Stimulated activated CD4-positive, alpha-beta T cell treated with anti-CD3 and anti-CD28 coated beads, Interleukin-12 subunit alpha, Interleukin-12 subunit beta, amount 100 ng/mL, for 4 hours (primary cell): ENCODE results near the gene APC.
"Not testable (repeated sequence)": the region's sequence is repeated elsewhere in the genome, so short reads cannot be mapped to it uniquely, and the experiment has no call there.

Source experiments
- DNase-seq: peaks from one replicate; pipeline ENCODE4 v3.0.0-alpha.2; 2020

Gene APC

DNA sequence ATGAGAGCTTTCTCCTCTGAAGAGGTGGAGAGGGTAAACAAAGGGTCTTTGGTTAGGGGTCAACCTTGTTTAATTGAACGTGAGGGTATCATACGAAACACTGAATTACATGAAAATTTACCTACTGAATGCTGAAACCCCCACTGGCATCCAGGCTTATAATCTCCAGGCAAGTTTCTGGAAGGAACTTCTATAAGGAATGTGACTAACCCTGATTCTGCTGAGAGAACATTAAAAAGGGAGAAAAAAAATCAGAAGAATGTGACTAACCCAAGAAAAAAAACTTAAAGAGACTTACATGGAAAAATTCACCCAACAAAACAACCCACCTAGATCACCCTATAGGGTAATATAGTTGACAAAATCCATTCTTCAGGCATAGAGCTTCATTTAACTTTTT is 55.5 kb downstream of the APC start:
- no peak for DNase-seq

DNA sequence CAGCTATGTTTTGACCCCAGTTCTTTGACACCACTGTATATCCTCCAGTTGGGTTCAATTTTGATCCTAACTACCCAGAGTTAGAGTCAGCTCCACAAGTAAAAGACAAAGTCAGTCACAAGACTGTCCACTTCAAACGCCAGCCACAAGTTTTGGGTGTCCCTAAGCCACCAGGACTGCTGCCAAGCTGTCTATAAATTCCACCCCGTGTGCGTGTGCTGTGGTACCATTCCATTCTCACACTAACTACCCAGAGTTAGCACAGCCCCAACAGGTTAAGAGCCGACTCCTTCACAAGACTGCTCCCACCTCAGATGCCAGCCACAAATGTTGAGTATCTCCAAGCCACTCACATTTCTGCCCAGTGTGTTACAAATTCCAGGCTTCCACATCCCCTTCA is 56.7 kb downstream of the APC start:
- no peak for DNase-seq

DNA sequence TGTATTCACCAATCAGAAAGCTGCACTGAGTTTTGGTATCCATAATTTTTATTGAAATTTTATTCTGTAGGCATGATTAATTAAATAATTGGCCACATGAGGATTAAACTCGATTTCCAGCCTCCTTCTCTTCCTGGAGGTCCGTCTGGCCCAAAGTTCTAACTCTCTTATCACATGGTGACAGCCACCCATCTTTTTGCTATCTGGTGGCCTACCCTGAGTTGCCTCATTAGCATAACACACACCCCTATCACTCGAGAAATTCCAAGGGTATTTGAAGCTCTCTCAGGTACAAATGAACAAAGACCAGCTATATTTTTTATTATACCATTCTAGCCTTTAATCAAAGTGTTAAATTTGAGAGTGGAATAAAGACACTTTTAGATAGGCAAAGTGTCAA is 57.7 kb downstream of the APC start:
- DNase-seq: no peak

DNA sequence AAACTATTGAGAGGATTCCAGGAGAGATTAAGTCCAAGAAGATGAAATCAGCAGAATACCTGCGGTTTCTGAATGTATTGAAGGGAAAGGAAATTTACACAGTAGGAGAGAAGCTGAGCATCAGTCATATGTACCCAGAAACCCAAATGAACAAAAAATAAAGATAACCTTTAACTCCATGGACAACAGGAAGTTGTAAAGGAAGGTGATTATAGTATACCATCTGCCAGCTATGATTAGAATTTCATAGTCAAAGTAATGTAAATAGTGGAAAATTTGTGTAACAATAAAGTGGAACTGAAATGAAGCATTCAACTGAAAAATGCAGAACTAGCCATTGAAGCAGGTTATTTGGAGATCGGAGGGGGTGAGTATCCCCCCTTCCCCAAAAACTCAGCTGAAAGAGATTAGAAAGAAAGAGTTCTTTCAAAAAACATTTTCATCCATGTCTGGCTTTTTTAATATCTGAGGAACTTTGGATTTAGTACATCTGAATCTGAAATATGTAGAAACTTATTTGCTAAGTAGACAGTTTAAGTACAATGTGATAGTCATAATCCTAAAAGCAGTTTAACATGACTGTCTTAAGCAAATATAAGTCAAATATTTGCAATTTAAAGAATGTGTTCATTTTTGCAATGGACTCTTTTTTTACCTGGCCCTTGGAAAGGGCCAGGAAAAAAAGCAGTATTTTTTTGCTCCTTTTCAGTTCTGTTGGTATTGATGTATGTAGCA is 58.4 kb downstream of the APC start:
- DNase-seq: no peak

DNA sequence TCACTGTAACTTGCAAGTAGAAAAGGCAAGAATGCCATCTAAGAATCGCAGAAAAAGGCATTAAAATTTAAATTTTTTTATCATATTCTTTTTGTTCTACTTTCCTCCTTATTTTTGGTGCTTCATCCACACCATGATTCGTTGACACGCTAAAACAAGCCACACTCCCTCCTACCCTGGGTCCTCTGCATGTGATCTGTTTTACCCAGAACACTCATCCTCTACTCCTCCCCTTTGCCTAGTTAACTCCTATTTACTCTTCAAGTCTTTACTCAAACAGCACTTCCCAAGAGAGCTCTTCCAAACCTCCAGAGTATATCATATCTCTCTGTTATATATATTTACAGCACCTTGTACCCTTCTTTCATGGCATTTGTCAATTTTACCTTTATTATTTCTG is 62.0 kb downstream of the APC start:
- no peak for DNase-seq

DNA sequence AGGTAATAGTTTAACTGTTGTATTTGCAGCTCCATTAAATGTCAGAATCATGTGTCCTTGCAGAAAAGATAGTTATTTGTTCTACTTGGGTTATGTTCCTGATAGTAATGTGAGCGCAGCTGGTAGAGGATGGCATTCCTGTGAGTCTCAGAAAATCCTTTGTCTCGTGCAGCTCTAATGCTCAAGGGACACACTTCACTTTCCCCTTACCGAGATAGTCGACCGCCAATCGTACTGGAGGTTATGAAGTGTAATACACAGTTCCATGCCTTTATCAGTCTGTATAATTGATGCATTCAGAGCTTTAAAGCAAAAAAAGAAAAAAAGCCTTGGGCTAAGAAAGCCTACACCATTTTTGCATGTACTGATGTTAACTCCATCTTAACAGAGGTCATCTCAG is 63.2 kb downstream of the APC start:
- DNase-seq: no peak

DNA sequence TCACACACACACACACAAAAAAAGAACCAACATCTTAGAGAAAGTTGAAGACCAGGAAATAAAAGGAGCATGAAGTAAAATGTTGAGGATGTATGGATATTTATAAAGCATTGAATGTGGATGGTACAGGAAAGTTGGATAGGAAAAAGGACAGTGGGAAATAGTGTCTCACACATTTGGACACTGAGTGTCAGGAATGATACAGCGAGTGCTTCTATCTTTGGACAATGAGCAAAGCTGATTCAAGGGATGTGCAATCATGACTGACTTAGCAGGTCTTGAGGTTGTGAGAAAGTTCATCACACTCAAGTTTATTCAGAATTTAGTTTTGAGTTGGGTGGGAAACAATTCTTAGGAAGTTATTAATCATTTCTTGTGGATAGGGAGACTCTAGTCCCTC is 73.3 kb downstream of the APC start:
- no peak for DNase-seq

DNA sequence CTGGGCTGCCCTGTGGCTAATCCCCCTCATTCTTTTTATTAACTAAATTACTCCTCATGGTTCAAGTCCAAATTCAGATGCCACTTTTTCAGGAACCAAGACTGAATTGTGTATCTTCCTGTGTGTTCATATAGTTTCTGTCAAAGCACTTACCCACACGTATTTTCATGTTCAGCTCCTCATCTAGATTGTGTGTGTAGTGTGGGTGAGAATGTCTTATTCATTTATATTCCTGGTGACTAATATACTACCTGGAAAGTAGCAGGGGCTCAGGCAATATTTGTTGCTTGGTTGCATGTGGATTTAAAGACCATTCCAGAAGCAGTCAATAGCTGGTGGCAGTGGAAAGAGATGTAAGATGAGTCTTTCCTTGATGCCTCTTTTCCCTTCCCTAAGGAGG is 74.9 kb downstream of the APC start:
- DNase-seq: no peak

DNA sequence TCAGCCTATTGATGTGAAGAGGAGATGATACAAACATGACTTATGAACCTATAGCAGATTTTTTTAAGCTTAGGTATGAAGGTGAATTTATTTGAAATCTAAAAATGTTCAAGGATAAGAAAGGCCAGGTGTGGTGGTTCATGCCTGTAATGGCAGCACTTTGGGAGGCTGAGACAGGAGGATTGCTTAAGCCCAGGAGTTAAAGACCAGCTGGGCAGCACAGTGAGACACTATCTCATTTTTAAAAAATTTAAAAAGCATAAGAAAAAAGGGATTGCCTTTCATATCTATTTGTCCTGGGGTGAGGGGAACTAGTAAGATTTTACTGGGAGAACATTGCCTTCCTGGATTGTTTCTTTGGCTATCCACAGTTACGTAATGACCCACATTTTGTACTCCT is 82.6 kb downstream of the APC start:
- DNase-seq: no peak

DNA sequence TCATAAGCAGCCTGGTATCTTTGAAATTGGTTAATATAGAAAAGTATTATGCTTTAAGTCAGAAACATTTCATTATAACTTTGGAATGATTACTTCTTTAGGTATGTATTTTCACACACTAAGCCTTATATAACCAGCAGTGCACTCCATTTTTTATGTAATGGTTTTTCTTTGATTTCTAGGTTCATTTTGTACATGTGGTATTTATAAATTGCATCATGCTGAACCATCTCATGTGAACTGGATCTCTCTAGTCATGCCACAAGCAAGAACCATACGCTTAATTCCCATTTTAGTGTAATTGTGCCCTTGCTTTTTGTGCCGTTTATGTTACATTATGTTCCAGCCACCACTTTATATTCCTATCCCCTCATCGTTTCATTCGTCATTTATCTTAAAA is 84.8 kb downstream of the APC start:
- no peak for DNase-seq

DNA sequence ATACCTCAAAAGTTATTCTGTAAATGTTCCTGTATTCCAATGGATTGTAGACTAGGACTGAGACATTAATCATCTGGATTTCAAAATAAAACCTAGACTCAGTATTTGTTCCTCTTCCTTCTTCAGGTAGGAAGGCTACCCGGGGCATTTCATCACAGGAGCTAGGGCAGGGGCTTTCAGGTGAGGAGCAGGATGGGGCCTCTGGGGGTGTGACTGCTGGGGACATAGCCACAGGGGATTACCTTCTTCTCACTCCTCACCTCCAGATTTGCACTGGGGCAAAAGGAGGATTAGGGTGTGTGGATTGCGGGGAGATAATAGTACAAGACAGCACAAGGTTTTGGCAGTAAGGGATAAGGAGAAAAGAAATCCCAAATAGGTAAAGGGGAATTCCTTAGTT is 85.5 kb downstream of the APC start:
- DNase-seq: no peak

DNA sequence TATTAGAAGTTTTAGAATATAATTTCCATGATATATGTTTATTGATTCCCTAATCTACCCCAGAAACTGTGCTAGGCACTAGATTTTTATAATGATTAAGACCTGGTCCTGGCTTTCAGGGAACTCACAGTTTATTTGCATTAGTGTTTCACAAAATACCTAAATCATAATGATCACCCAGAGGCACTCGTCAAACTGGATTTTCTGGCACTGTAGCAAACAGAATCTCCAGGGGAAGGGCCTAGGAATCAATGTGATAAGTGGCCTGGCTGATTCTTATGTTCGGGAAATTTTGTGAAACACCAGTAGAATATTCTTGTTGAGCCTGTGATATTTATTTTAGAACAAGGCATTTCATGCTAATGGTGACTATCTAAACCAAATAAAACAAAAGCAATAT is 86.0 kb downstream of the APC start:
- DNase-seq: no peak

DNA sequence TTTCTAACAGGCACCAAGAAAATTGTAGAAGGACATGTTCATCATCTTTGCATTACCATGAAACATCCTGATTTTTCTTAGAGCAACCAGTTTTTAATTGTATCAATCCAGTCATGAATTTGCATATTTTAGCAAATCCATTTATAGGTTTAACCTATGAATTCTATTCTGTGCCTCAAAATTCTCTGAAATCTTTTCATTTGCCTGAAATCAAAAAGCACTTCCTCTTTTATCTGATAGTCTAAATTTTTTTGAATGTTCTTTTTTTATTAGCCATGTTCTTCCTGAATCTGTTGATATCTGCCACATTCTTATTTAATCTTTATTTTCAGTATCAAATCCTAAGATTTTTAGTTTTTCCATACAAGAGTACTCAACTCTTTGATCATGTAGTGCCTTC is 86.5 kb downstream of the APC start:
- no peak for DNase-seq

DNA sequence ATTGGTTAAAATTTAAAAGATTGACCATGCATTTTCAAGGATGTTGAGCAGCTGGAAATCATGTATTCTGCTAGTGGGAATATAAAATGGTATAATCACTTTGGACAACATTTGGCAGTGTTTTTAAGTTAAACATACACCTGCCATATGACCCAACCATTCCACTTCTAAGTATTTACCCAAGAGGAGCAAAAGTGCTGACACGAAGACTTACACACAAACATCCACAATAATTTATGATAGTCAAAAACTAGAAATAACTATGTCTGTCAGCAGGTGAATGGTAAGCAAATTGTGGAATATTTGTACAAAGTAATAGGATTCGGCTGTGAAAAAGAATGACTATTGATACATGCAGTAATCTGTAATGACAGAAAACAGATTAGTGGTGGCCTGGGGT is 92.7 kb downstream of the APC start:
- no peak for DNase-seq

DNA sequence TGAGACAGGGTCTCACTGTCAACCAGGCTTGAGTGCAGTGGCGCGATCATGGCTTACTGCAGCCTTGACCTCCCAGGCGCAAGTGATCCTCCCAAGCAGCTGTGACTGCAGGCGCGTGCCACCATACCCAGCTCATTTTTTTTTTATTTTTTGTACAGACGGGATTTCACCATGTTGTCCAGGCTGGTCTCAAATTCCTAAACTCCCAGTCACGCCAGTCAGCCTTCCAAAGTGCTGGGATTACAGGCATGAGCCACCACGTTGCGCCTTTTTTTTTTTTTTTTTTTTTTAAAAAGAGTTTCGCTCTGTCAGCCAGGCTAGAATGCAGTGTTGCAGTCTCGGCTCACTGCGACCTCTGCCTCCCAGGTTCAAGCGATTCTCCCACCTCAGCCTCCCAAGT is 96.3 kb downstream of the APC start:
- no peak for DNase-seq

DNA sequence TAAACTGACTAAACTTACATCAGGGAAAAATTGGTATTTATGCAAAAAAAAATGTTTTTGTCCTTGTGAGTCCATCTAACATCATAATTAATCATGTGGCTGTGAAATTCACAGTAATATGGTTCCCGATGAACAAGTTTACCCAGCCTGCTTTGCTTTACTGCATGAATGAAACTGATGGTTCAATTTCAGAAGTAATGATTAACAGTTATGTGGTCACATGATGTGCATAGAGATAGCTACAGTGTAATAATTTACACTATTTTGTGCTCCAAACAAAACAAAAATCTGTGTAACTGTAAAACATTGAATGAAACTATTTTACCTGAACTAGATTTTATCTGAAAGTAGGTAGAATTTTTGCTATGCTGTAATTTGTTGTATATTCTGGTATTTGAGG is 106.8 kb downstream of the APC start:
- DNase-seq: no peak

DNA sequence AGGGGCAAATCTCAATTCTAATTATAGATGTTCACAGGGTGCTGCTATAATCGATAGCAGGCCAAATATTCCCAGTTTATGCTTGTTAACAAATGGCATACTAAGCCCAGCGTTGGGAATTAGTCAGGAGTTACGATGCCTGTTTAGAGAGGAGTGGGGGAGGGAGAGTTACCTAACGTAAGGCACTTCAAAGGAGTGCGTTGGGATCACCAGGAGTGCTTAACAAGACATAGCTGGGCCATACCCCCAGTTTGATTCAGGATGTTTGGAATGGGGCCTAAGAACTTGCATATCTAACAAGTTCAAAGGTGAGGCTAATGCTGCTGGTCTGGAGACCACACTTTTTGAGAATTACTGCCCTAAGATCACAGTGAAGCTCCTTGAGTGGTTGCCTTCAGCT is 108.9 kb downstream of the APC start:
- DNase-seq: no peak

DNA sequence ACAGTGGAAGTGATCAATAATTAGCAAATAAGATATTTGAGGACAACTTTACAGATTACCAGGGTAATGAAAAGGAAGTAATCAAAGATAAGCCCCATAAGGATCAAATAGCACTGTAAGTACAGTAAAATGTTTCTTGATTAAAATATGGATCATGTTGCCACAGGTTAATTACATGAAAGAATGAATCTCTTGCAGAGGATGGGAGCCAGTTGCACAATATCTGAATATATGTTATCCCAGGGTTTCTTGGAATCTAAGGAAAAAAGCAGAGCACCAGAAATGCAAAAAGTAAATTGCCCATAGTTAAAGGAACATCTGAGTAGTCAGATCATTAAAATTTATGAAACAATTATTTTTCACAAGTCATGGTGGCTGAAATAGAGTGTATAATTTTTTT is 109.6 kb downstream of the APC start:
- no peak for DNase-seq

DNA sequence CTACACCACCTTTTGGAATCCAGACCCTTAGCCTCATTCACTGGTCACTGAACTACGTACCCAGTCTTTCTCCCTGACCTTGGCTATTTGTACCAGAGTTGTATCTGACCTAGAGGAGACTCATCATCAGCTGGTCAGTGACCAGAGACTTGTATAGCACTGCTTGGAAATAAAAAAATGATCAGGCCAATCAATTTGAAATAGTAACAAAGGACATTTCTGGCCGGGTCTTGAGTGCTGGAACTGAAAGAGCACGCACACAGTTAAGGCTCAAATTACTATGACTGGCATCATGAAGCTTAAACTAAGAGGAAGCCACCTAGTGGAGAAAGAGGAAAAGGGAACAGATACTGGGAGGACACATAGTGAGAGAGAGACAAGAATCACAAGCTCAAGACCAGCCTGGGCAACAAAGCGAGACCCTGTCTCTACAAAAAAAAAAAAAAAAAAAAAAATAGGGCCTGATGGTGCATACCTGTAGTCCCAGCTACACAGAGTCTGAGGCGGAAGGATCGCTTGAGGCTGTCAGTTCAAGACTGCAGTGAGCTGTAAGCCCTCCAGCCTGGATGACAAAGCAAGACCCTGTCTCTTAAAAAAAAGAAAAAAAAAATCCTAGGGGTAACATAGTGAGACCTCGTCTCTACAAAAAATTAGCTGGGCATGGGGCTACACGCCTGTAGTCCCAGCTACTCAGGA is 110.6 kb downstream of the APC start:
- no peak for DNase-seq

DNA sequence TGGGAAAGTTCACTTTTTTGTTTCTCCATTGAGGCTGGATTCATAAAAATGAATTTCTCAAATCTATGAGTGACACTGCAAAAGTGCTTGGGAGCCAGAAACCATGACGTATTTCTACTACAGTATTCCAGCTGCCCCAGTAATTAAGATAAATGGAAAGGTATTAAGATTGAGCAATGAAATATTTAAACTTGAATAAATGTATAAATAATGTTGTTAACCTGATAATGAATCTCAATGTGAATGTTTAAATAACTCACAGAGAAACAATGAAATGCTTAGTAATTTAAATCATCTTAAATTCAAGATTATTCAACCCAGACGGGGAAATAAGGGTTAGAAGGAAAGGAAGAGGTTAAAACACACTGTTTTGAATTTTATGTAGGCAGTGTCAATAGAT is 112.2 kb downstream of the APC start:
- no peak for DNase-seq

DNA sequence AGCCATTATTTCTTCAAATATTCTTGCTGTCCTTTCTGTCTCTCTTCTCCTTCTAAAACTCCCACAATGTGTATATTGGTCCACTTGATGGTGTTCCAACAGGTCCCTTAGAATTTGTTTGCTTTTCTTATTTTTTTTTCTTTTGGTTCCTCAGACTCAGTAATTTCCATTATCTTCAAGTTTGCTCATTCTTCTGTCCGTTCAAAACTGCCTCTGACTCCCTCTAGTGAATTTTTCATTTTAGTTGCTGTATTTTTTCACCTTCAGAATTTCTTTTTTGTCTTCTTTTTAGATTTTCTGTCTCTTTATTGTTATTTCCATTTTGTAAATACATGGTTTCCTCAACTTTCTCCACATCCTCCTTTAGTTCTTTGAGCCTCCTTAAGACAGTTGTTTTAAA is 117.0 kb downstream of the APC start:
- no peak for DNase-seq

DNA sequence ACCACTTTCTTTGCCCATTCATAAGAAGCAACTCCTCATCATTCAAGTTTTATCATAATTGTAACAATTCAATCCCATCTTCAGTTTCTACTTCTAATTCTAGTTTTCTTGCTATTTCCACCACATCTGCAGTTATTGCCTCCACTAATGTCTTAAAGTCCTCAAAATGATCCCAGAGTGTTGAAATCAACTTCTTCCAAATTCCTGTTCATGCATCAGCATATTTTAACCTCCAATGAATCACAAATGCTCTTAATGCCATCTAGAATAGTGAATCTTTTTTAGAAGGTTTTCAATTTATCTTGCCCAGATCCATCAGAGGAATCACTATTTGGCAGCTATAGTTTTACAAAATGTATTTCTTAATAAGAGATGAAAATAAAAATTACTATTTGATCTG is 120.2 kb downstream of the APC start:
- DNase-seq: no peak

DNA sequence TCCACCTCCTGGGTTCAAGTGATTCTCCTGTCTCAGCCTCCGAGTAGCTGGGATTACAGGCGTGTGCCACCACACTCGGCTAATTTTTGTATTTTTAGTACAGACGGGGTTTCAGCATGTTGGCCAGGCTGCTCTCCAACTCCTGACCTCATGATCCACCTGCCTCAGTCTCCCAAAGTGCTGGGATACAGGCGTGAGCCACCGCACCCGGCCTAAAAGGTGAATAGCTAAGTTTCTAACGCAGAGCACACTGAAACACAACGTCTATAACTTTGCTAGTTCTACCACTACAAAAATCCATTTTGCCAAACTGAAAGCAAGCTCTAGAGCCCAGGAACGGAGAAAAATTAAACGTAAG is 122.9 kb downstream of the APC start:
- not testable (repeated sequence) for DNase-seq

DNA sequence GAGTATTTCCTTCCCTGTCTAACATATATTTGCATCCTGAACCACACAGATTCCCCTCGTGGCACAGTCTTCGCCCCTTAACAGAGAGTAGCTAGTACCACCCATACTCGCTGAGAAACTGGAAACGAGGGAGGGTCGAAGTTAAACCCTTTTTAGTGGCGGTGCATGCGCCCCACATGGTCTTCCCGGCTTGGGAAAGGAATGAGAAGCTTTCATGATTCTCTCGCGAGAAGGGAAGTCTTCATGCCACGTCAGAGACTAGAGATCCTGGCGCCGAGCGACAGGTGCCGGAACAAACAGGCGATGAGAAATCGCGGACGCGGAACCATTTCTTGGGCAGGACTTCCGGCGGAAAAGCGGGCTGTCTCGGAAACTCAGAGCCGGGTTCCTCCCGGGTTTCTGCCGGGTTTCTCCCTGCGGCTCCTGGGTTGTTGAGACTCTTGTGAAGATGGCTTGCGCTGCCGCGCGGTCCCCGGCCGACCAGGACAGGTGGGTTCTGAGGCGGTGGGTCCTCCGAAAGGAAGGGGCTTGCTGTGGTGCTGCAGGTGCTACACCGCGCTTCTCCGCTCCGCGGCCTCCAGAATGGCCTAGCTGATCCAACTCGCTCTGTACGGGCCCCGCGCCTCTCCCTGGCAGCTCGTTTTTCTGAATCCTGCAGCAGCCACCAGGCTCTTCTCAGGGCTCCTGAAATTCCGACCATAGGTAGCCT is 123.4 kb downstream of the APC start, which contains the start of gene SRP19:
TSS of gene SRP19 (plus strand) at position 359 of the 709 bp plus-strand sequence. CDS start at position 449, 90 bp downstream.
- peak; percentile 85 for DNase-seq

DNA sequence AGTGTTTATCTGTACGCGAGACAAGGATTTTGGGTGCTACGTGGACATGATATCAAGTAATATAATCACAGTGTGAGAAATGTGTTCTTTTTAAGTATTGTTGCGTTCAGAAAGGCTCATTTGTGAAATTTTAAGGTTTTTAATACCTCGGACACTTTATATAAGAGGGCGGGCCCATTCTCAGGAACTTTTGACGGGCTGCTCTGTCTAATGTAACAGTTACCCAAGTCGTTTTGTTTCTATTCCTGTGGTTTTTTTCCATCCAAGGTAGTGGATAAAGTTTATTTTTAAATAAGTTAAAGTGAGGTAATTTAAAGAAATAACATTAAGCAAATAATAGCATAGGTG is 123.9 kb downstream of the APC start:
- DNase-seq: no peak
